SIG-M5 treated with dmso at 0.1 percent for 504 hours (cell line): ENCODE measurements around the gene NRG3.

ENCODE experiments used
- DNase-seq: peaks from one replicate; lab custom pipeline; 2025; ENCODE audit not compliant: unreplicated experiment; lab: John Stamatoyannopoulos, UW

NRG3 gene

GRCh38 chr10:82377608-82378007 lies 502.6 kb downstream of the NRG3 start:
- no peak for DNase-seq

- no peak for DNase-seq
Observed at GRCh38 chr10:82378146-82378545, 503.2 kb downstream of the NRG3 start.

GRCh38 chr10:82383350-82383749 lies 508.4 kb downstream of the NRG3 start:
- DNase-seq, result no peak

- DNase-seq, result no peak
Observed at GRCh38 chr10:82390866-82391658, 516.1 kb downstream of the NRG3 start.

- DNase-seq, result no peak
Observed at GRCh38 chr10:82391971-82392370, 517.0 kb downstream of the NRG3 start.

- no peak for DNase-seq
Observed at GRCh38 chr10:82392533-82392932, 517.5 kb downstream of the NRG3 start.

- no peak for DNase-seq
Observed at GRCh38 chr10:82394122-82394521, 519.1 kb downstream of the NRG3 start.

GRCh38 chr10:82394987-82395386 lies 520.0 kb downstream of the NRG3 start:
- DNase-seq, result no peak

- DNase-seq, result no peak
Observed at GRCh38 chr10:82396886-82397285, 521.9 kb downstream of the NRG3 start.

GRCh38 chr10:82397854-82398253 lies 522.9 kb downstream of the NRG3 start:
- DNase-seq, result no peak

GRCh38 chr10:82399850-82400249 lies 524.9 kb downstream of the NRG3 start:
- DNase-seq, result no peak

- DNase-seq, result no peak
Observed at GRCh38 chr10:82400841-82401240, 525.8 kb downstream of the NRG3 start.

GRCh38 chr10:82402906-82403401 lies 528.0 kb downstream of the NRG3 start:
- DNase-seq, result no peak

GRCh38 chr10:82409671-82410070 lies 534.7 kb downstream of the NRG3 start:
- DNase-seq, result no peak

- no peak for DNase-seq
Observed at GRCh38 chr10:82411416-82411815, 536.4 kb downstream of the NRG3 start.

GRCh38 chr10:82420001-82420400 lies 545.0 kb downstream of the NRG3 start:
- DNase-seq, result no peak

- no peak for DNase-seq
Observed at GRCh38 chr10:82429302-82429701, 554.3 kb downstream of the NRG3 start.

- no peak for DNase-seq
Observed at GRCh38 chr10:82438277-82438676, 563.3 kb downstream of the NRG3 start.

- no peak for DNase-seq
Observed at GRCh38 chr10:82440775-82441174, 565.8 kb downstream of the NRG3 start.

- DNase-seq, result no peak
Observed at GRCh38 chr10:82452046-82452445, 577.1 kb downstream of the NRG3 start.

- no peak for DNase-seq
Observed at GRCh38 chr10:82452676-82453075, 577.7 kb downstream of the NRG3 start.

GRCh38 chr10:82453678-82454293 lies 578.8 kb downstream of the NRG3 start:
- no peak for DNase-seq
